NCI-H774 (cell line): ENCODE results near the gene HOXA9.

Source experiments
- DNase-seq: peaks from one replicate; lab custom pipeline; 2025; lab: John Stamatoyannopoulos, UW

HOXA9 gene

DNA sequence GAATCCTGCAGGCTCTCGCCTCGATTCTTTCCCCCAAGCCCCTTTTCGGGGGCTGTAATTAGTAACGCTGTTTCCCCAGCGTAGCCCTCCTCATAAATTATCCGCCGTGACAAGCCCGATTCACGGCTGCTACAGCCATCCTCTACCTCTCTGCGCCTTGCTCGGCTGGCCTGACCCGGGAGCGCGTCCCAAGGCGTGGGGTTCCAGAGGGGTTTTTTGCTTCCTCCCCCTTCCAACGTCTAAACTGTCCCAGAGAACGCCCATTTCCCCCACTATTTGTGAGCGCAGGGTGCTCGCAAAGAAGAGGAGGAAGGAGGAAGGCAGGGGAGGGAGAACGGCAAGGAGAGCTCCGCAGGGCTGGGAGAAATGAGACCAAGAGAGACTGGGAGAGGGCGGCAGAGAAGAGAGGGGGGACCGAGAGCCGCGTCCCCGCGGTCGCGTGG, 22.7 kb downstream of the HOXA9 start:
- DNase-seq = no peak

DNA sequence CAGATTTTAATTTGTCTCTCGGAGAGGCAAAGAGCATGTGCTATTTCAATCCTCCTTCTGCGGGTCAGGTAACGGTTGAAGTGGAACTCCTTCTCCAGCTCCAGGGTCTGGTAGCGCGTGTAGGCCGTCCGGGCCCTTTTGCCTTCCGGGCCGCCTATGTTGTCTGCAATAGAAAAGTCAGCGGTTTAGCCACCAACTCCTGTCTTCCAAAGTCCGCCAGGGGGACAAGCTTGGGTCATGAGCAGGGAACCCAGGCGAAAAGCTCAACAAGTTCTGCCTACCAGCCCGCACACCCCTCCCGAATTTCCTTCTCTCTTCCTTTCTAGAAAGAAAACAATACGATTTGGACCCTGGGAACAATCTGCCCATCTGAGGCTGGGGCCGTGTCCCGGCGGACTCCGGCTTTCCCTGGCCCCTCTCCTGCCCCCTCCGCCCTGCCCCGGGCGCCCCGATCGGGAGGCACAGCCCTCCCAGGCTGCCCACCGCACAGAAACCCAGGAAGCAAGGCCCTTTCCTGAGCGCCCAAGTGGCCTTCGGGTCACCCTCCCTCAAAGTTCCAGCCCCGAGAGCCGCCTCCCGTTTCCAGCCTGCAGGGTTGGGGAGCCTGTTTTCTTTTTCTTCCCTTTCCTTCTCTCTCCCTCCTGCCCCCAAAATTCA, 23.3 kb downstream of the HOXA9 start:
- no peak for DNase-seq

DNA sequence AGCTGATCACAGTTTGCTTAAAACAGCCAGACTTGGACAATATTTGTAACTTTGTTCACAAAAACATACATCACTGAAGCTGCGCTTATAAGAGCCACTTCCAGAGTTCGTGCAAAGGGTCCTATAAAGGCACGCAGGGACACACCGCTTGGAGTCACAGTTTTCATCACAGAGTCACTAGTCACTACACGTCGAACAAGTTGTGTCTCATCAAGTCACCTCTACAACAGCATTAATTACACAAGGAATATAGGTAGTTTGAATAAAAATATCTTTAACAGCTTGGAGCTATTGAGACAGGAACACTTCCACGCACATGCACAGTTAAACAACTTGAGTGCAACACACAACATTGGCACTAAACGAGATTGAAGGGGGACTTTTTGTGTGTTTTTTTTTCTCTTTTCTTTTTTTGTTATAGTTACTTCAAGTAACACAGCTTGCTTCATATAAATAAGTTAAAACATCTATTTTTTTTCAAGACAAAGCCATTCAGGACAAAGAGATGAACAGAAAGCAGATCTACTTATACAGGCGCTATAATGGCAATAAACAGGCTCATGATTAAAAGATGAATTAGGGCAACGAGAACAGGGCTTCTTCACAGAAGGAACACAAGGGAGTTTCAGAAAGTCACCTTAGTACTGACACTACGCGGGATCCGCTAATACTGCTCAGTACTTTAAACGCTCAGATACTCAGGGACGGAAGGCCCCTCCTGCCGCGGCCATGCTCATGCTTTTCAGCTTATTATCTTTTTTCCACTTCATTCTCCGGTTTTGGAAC, 24.0 kb downstream of the HOXA9 start:
- DNase-seq = no peak

DNA sequence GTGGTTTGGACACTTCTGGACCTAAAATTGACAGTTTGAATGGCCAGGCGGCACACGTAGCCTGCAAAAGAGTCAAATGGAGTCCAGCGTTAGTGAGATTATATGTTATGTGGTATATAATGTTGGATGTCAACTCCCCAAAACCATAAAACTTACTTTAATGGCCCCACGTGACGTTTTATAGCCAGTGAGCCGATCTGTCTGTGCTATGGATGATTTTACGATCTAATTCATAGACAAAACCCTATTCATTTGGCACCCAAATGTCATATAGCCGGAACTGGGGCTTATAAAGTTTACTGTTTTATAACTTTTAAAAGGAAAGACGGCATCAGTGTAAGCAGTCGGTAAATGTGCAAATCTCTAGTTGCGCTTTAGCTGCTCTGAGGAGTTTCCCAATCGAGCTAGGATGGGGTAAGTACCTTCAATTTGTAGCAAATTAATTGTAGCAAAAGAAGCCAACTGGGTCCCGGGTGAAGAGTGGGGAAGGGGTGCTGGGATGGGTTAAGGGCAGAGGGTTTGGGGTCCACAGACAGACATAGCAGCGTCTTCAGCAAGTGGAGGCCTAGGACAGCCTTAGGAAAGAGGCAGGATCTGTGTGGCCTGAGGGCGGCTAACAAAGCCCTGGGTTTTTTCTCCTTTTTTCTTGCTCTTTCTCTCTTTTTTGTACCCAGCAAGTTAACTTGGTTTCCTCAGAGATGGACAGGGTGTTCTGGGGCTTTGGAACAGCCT, 25.0 kb downstream of the HOXA9 start:
- no peak for DNase-seq

DNA sequence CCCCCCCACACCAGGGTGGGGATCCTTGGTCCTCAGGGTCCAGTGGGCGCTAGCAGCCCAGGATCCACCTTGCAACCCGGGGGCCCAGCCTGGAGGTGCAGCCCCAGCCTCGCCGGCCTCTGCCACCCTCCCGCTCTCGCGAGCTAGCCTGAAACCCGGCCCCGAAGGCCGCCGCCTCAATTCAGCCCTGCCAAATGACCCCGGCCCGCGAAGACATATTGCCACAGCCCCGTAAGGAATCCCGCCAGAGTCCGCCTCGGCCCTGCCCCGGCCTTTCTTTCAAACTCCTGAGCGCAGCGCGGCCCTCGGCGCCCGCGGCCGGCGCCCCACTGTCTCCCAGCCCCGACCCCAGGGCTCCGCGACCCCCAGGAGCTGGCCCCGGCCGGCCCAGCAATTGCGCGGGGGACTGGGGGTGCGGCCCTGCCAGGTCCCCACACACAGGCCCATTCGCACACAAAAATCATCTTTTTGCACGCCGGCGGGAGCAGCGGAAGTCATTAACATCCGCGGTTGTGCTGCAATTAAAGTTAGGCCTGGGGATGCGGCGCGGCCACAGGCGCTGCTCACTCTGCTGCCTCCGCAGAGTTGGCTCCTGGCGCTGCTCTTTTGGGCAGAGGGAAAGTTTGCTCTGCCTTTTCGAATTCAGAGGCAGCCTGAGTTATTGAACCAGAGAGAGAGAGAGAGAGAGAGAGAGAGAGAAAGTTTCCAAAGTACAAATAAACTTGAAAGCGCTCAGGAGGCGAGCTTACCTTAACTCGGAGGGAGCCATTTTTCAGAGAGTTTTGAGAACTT, 25.8 kb downstream of the HOXA9 start:
- no peak for DNase-seq

DNA sequence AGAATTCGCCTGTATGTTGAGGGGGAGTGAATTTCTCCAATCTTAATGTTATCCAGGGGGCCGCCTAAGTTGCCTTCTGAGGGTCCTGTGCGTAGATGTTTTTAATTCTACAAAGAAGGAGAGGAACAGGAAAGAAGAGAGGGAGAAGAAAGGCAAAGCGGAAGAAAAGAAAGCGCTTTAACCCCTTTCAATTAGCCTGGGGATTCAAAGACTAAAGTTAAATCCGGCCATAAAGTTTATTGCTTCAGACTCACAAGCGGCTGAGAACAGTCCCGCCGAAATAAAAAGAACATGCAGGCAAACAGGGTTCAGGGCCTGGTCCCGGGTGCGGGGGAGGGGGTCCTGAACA, 26.4 kb downstream of the HOXA9 start:
- no peak for DNase-seq

DNA sequence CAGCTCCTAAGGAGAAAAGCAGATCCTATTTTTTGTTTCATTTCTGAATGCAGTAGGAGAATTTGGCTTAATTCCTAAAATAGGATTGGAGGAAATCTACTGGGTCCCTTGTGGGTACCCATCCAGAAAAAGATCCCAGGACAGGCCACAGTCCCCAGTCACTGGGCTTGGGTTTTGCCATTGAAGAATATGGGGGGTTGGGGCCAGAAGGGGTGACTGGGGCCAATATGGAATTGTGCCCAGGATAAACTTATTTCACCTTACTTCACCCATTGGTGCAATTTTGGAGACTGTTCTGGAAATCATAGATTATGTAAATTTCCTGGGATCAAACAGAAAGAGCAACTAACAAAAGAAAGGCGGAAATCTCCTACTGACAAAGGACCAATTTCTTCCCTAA, 26.9 kb downstream of the HOXA9 start:
- DNase-seq = no peak

DNA sequence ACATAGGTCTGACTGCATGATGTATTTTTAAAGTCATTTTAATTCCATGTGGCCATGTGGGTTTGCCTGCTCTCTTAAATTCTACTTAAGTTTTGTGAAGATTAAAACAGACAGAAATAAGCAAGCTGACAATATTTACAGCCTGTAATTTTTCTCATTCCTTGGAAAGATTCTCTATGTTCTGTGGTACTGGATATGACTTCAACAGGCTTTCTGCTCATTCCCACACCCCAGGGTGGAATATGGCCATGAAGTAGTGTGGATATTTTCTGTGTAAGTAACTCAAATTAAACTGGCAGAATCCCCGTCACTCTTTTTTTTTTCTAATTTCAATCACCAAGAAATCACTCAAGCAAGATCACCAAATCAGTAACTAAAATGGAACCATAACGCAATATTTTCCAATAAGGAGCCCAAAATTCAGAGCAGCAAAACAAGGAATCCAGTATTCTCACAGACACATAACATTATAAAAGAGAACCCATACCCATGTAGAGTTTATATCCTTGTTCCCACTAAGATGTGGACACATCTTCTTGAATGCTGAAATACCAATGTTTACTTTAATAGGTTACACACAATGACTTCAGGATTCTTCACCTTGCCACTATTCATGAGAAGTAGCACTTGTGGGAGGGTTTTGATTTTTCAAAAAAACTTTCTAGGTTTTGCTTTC, 27.6 kb downstream of the HOXA9 start:
- no peak for DNase-seq

DNA sequence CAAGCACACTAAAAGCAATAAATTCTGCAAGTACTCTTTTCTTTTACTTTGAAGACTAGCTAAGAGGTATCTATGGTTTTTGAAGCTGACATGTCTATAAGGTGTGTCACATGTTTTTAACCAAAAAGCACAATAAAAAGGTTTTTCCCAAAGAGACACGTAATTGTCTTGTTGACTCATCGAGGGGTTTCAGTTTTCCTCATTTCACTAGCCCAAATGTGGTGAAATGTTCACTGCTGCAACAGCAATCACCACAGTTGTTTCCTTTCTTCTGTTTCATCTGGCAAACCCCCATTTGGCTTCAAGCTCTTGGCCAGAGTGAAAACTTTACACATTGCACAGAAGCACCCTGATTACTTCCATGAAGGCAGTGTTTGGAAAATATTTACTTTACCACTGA, 30.9 kb downstream of the HOXA9 start:
- DNase-seq = no peak

DNA sequence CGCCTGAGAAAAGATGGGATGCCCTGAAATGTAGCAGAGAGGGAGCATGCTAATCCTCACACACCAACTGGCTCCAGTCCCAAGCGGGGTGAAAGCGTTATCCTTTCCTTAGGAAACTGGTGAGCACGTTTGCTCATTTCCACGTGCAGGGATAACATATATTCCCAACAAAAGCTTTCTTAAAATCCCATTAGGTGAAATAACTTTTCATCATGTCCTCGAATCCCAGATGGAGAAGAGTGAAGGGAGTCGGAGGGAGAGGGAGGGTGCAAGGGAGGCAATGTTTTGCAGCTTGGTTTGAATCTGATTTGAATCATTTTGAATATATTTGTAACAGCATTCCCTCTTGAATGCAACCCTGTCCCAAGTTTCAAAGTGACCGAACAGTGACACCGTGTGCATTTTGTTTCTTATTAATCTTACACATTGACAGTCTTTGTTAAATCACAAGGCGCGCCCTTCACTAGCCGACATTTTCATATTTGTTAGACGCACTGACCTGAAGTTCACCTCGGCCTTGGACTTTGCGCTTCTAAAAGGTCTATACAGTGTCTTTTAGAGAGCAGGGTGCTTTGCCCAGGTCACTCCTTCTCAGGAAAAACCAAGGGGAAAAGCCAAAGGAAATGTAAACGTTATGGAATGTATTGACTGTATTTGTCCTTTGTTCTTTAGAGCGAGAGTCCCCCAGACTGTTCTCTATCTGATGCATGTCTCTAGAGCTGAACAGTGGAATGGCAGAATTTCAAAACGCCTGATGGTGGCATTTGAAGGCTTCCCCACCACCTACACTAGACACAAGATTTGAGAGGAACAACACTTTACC, 31.7 kb downstream of the HOXA9 start:
- DNase-seq = no peak

DNA sequence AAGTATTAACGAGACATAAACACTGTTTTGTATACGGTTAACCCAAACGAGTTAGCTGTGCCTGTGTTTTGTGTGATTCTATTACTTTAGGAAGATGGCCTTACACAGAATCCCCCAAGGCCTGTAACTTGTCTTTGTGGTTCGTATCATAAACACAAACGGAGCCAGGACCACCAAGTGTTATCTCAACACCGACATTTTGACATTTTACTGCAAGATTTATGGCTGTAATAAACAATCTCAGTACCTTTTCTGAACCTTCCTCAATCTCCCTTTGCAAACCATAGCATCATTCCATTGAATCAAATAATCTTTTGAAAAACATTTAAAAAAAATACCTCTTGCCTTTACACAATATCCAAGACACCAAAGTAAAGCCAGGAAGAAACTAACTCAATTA, 32.4 kb downstream of the HOXA9 start:
- DNase-seq = no peak

DNA sequence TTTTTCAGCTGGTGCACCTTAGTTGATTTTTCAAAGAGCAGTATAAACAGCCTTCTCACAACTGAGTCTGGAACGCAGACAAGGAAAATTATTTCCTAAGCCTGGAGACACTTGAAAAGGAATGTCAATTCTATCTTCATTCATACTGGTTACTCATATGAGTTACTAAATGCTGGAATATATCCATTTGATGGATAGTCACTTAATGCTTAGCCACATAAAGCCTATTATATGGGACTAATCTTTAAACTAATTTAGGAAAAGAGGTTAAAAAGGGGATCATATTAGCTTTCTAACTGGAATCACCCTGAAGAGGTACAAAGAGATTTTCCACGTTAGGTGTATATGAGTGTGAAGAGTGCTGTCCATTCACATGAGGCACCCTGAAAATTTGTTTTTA, 33.1 kb downstream of the HOXA9 start:
- no peak for DNase-seq

DNA sequence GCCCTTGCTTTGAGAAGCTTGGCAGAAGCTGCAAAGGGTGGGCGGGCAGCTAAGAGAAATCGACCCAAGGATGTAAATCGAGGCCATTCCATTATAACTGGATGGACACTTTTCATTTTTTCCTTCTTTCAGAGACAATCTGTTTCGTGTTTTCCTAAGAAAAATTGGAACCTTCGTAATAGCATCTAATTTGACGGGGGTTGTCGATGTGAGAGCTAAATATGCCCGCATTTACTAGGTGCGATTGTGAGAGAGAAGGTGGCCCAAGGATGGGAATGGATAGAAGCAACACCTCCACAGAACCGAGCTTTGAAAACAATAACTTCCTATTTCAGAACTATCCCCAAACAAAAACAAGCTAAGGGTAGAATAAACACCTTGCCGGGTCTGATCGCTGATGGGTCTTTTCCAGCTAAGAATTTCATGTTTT, 33.9 kb downstream of the HOXA9 start:
- DNase-seq = no peak

DNA sequence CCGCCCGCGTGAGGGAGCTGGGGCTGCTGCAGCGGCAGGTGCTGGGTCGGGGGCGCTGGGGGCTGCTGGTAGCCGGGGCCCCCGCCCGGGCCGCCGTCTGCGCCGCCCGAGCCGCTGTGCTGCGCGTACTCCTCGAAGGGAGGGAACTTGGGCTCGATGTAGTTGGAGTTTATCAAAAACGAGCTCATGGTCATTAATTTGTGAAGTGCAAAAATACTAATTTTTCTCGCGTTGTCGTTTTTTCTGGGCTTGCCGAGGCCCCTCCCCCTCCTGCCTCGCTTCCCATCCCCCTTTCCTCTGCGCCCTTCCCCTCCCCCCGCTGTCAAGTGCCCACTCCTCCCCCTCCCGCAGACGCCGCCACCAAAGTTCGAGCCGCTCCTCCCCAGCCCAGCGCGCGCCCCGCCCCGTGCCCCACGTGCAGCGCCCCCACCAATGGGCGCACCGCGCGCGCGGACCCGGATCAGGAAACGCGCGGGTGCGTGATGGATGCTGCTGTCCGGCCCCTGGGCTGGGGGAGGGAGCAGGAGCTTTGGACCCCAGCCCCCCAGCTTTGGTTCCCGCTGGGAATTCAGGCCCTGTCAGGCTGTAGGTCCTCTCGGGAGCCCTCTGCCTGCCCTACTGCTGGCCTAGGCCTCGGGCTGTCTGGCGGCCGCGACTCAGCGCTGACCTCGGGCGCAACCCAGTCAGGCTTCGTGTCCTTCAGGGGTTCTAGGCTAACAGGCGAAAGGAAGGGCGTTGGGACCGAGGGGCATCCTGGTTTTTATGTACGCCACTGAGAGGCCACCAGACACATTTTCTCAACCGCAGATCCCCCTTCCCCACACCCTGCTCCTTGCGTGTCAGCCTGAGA, 34.6 kb downstream of the HOXA9 start, which contains the start of gene HOXA4:
Gene HOXA4, minus strand, starts transcription at position 218 of the 850 bp plus-strand sequence. Its CDS starts 24 bp downstream, at position 194.
- no peak for DNase-seq

DNA sequence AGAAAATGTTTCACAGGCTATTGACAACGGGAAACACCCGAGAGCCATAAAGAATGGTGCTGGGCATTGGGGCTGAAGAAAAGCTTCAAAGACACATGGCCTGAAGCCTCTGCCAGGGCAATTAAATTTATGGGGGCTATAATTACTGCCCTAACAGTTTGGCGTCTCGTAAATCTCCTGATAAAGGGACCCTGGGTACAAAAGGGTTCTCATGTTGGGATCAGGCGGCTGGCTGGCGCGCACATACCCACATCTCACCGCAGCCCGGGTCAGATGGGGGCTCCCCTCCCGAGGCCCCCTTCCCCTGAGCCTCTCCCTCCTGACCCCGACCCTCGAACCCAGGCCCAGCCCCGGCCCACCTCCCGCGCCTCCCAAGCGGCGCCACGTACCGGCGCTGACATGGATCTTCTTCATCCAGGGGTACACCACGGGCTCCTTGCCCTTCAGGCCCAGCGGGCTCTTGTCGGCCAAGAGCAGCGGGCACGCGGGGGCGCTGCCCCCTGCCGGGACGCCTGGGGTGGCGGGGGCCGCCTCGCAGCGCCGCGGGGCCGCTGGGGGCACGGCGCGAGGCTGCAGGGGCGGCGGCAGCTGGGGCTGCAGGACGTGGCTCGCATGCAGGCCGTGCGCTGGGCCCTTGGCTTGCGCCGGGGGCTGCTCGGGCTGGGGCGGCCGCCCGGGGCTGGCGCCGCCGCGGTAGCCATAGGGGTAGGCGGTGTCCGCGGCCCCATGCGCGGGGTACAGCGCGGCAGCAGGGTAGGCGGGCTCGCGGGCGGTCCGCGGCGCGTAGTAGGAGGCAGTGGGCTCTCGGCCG, 35.4 kb downstream of the HOXA9 start:
- no peak for DNase-seq

DNA sequence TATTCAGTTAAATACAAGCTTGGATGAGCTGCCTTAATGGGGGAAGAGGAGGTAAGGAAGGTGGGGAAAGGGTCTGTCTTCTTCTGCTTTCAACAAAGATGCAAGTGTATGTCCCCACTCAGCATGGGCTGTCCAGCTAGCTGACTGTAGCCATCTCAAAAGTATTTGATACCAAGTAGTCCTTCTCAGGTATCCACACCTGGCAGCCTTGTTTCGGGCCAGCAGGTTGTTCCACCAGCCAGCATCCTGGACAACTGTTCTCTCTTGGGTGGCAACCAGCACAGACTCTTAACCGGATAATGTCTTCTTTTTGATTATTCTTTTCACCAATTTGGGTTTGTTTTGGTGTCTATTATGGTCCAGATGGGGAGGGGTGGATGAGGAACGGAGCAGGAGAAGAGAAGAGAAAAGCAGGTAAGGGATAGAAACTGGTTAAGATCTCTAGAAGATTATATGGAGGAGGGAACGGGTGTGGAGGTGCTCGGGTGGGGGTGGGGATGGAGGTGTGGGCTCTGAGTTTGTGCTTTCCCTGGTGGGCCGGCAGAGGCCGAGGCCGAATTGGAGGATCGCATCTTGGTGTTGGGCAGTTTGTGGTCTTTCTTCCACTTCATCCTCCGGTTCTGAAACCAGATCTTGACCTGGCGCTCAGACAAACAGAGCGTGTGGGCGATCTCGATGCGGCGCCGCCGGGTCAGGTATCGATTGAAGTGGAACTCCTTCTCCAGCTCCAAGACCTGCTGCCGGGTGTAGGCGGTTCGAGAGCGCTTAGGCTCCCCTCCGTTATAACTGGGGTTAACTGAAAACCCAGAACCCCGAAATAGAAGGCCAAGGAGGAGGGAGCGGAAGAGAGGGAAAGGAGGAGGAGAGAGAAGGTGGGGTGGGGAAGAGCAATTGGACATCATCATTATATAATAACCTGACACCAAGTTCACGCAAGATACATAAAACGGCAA, 36.3 kb downstream of the HOXA9 start:
- no peak for DNase-seq

DNA sequence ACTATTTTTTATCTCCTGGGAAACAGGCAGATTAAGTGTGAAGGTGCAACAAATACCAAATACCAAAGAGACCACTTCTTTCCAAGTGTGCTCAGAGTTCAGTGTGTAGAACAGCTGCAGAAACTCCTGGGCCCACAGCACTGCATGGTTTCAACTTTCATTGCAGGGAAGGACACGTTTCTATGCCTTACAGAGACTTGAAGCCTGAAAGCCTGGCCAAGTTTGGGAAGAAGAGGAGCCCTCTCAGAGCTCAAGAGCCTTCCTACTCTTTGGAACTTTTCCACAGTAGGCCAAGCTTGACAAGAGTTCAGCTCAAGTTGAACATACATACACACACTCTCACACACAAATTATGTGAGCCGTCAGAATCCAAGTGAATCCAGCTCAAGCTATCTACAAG, 37.3 kb downstream of the HOXA9 start:
- DNase-seq = no peak
